ENCODE measurements around the gene CRACR2B. TPM values are rescaled to one million over a fixed set of nuclear protein-coding genes. Genes with fewer than 3 reads are reported as not detected.

Gene CRACR2B
- total and polyA plus RNA-seq, 2 of the 8 experiments (the other 6 are each of a cell fraction or from before 2014, with no cell fraction given) = 18.2 to 26.4 TPM

DNA sequence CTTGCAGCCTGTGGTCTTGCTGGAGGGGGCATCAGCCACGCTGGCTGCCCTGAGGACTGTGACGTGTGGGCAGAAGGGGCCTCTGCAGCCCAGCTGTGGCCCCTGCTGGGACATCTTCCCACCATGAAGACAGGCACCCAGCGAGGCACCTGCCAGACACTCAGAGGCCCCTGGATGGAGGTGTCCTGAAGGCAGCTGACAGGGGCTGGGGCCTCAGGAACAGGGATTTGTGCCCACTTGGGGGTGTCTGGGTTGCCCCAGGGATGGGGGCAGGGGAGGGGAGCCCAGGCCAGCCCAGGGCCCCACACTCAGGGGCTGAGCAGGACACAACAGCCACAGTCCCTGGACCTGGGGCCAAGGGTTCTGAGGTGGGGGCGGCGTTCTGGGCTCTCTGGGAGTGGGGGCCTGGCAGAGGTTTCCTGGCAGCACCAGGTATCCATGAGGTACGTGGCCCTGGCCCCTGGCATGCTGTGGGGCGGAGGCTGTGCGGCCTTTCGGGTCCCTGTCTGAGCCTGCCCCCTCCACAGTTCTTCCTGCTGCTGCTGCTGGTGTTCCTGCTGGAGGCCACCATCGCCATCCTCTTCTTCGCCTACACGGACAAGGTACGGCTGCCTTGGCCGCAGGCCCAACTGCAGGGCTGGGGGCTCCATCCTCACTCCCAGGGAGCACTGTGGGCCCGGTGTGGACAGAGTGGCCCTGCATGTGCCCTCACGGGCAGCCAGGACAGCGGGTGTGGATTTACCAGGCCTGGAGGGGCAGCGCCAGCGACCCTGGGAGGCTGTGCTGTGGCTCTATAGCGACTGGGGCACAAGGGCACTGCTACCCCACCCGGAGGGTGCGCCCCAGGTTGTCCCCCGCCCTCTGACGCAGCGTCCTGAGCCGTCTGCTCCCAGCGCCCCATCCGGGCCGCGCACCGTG, 36.5 kb downstream of the CRACR2B start:
- Histone ChIP-seq H3K79me1 (ENCODE audit: low read depth, low read length) (no peaks in the 10 kb centered on the region; the same call in 1 of the 2 replicates), H3K14ac (ENCODE audit: insufficient read length) (no peak overlapping the region), H2AFZ (ENCODE audit: low read length) (no peak overlapping the region), H3K4ac (replicated peaks; ENCODE audit: insufficient read length, low read depth, low read length) (no peak overlapping the region), H4K5ac (ENCODE audit: insufficient read length, low read depth, low read length) (peak overlapping the region; percentile 13), H3K4me2 (ENCODE audit: insufficient read depth in 1 of 2, low read depth in 2 of 2, low read length in 2 of 2) (no peak overlapping the region), H3K4me3 (ENCODE audit: extremely low read depth in 1 of 4, insufficient read depth in 2 of 4, low read depth in 3 of 4, low read length in 4 of 4) (no peak overlapping the region), H4K91ac (replicated peaks; ENCODE audit: insufficient read length, low read length) (peak overlapping the region; percentile 79), H3K79me2 (ENCODE audit: control insufficient read depth in 1 of 2, insufficient read depth in 2 of 2, low read length in 2 of 2) (no peaks in the 10 kb centered on the region), H2AK5ac (ENCODE audit: low read depth, low read length) (no peak overlapping the region), H3K56ac (replicated peaks; ENCODE audit: insufficient read length, low read depth, low read length) (no peak overlapping the region), H2BK120ac (replicated peaks; ENCODE audit: low read depth, low read length) (no peak overlapping the region), H3K9ac (replicated peaks in 1 of 4; ENCODE audit: extremely low read depth in 1 of 4, low read depth in 3 of 4, low read length in 3 of 4) (no peak overlapping the region), H3K23me2 (ENCODE audit: low read depth, low read length) (no peaks in the 10 kb centered on the region), H4K8ac (ENCODE audit: extremely low read depth, insufficient read depth, low read length) (no peak overlapping the region; the same call in 1 of the 2 replicates), H3K27ac (ENCODE audit: low read depth, low read length) (no peak overlapping the region), H3K23ac (ENCODE audit: insufficient read length) (no peak overlapping the region), H2BK20ac (ENCODE audit: low read length) (no peak overlapping the region), H3K4me1 (replicated peaks in 1 of 4; ENCODE audit: control insufficient read depth in 3 of 4, insufficient read depth in 4 of 4, low read length in 3 of 4) (peaks cover 0 to 31% (median 25%) of the 10 kb centered on the region in 4 experiments; a peak in 6 of 7 replicates), H2BK15ac (ENCODE audit: low read length) (no peak overlapping the region), H3K18ac (ENCODE audit: extremely low read depth, low read length) (no peak overlapping the region; the same call in 1 of the 2 replicates), H2BK5ac (ENCODE audit: low read depth, low read length) (no peak overlapping the region), H3K36me3 (ENCODE audit: control insufficient read depth in 2 of 4, insufficient read depth in 4 of 4, low read length in 3 of 4) (peaks cover 0 to 4% (median 0%) of the 10 kb centered on the region in 4 experiments; a peak in 3 of 8 replicates), H2BK12ac (ENCODE audit: low read depth, low read length) (no peak overlapping the region), H4K20me1 (replicated peaks in 1 of 2; ENCODE audit: control insufficient read depth in 1 of 2, insufficient read depth in 2 of 2, low read length in 2 of 2) (peaks cover 7 to 44% of the 10 kb centered on the region in 2 experiments), H3K9me3 (ENCODE audit: insufficient read depth in 2 of 2, low read depth in 1 of 2, low read length in 1 of 2) (no peaks in the 10 kb centered on the region), H3K27me3 (replicated peaks in 1 of 4; ENCODE audit: control insufficient read depth in 3 of 4, extremely low read depth in 1 of 4, insufficient read depth in 3 of 4, low read length in 3 of 4) (no peaks in the 10 kb centered on the region; a peak in 1 of 7 replicates)
- peak in 1 of 2 experiments; percentile 53 for DNase-seq (ENCODE audit: low read depth in 1 of 2, low spot score in 2 of 2)
- WGBS, 2 experiments (ENCODE audit: extremely low coverage in 1 of 2, insufficient coverage in 1 of 2, insufficient read length in 1 of 2, insufficient replicate concordance in 2 of 2, low coverage in 1 of 2, low lambda C conversion rate in 2 of 2, missing lambda C conversion rate in 1 of 2) = 93% methylated on average over 31 of the region's 31 CpGs; no CpG with 5 or more reads in 1 of the 2 experiments
- CTCF ChIA-PET (ENCODE audit: partially characterized antibody) = interaction anchor here (1.0 to 6.3 kb wide), 7 partner anchors 8 to 191 kb away, joined by 3 to 35 read pairs (median 4); no protein-coding TSS in a partner anchor
- FAIRE-seq = no peak
- POLR2A ChIA-PET (ENCODE audit: partially characterized antibody) = interaction anchor here (0.6 to 13.8 kb wide), 14 partner anchors 11 to 625 kb away, joined by 3 to 234 read pairs (median 4); partner anchors contain the start of genes CD151, POLR2L and TSPAN4
- TF ChIP-seq SIX5 (IDR thresholded peaks at IDR 0.05; ENCODE audit: low read depth, low read length) (no peak), CTBP2 (IDR thresholded peaks at IDR 0.05; ENCODE audit: borderline replicate concordance, insufficient read depth, insufficient read length, low read length) (no peak), ASH2L (IDR thresholded peaks at IDR 0.05; ENCODE audit: low read length) (no peak), NANOG (IDR thresholded peaks at IDR 0.05; ENCODE audit: insufficient read depth, low read depth, low read length, poor library complexity, severe bottlenecking) (no peak), FOSL1 (IDR thresholded peaks at IDR 0.05; ENCODE audit: insufficient read depth, low read depth, low read length) (no peak), POLR2AphosphoS5 (IDR thresholded peaks at IDR 0.05; ENCODE audit: low read depth, low read length) (peak; percentile 19; the same call in 1 of the 2 replicates)

All from H1 (cell line).